HG02798 (cell line): ENCODE measurements around the gene PXN.

Experiments
- ATAC-seq: cut with Tn5 transposase; IDR thresholded peaks from one replicate; pipeline ENCODE4 v1.9.1; 2021; ENCODE audit warnings: mild to moderate bottlenecking; ENCODE audit not compliant: unreplicated experiment, poor library complexity

The PXN gene

DNA sequence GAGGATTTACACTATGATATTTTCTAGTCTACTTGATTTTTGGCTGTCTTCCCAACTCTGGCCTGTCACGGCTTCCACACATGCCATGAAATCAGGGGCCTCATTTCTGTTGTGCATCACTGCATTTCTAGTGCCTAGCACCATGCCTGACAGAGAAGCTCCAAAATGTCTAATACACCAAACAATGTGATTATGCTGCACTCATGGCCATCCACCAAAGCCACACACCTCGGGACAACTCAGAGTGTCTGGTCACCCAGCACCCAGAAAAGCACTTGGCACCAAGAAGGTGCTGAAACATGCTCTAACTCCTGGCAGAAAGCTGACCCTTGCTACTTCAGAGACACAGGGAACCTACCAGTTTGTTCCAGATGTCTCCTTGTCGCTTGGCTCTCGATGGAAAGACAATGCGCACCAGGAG lies 82.3 kb downstream of the PXN start:
- ATAC-seq: no peak

DNA sequence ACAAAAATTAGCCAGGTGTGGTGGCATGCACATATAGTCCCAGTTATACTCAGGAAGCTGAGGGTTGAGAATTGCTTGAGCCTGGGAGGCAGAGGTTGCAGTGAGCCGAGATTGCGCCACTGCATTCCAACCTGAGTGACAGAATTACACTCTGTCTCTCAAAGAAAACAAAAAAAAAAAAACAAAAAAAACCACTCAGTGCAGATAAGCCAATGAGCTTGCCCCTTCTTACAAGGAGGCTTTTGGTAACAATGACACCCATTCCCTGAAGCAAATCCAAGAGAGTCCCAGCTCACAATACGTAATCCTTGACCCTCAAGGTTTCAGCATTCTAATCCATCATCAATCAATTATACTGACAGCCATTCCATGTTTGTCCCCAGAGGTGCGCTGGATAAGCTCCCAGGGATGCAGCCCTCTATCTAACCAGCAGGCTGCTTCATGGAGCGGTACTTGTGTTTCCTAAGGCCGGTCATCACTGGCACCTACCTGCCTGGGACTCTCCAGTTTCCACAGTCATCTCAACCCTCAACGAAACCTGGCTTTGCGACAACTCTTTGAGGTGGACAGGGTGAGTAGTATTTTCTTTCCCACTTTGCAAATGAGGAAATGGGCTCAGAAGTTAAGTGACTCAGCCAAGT lies 83.4 kb downstream of the PXN start:
- no peak for ATAC-seq

DNA sequence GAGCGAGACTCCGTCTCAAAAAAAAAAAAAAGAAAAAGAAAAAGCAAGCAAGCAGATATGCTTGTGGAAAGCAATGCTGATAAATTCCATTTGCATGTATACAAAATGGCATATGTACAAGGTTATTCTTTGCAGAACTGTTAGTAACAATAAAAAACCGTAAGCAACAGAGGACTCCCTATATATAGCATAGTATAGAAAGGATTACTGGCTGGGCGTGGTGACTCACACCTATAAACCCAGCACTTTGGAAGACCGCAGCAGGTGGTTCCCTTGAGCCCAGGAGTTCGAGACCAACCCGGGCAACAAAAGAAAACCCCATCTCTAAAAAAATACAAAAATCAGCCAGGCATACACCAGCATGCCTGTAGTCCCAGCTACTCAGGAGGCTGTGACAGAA lies 84.6 kb downstream of the PXN start:
- no peak for ATAC-seq

DNA sequence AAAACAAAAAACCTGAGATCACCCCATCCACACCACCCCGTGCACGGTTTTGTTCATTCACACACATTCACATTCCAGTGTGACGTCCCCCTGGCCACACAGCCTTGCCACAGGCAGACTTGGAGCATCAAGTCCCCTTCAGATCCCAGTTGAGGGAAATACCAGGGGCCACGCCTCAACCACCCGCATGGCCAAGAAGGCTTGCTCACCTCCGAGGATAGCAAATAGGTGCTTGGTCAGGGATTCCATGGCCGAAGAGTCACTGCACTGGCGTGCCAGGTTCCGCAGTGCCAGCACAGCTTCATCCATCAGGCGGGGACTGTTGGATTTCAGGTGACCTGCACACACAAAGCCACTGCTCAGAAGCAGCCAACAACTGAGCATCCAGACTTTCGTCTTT lies 90.0 kb downstream of the PXN start:
- no peak for ATAC-seq

DNA sequence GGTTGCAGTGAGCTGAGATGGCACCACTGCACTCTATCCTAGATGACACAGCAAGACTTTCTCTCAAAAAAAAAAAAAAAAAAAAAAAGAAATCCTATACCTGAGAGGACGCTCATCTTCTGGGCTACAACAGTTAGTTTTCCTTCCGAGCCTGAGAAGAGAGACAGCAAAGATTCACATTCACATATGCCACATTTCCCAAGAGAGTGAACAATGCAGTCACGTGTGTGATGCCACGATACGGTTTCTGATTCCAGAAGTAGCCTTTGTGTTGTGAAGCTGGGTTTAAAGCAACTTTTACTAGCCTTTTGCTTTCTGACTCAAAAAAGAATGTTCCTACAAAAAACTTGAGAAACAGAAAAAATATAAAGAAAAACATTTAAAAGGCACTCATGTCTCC lies 90.5 kb downstream of the PXN start:
- ATAC-seq: no peak

DNA sequence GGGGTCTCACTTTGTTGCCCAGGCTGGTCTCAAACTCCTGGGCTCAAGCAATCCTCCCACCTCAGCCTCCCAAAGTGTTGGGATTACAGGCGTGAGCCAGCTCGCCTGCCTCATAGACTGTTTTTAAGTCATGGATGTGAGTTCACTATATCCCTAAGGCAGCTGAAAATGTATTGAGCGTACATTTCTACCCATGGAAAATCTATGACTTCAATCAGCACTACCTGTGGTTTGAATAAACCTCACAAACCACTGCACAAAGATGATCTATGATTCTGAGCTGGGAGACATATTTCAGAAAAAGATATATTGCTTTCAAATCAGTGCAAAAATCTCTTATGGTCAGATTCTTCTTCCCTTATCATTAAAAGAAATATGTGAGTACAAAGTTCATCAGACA lies 93.5 kb downstream of the PXN start:
- no peak for ATAC-seq

DNA sequence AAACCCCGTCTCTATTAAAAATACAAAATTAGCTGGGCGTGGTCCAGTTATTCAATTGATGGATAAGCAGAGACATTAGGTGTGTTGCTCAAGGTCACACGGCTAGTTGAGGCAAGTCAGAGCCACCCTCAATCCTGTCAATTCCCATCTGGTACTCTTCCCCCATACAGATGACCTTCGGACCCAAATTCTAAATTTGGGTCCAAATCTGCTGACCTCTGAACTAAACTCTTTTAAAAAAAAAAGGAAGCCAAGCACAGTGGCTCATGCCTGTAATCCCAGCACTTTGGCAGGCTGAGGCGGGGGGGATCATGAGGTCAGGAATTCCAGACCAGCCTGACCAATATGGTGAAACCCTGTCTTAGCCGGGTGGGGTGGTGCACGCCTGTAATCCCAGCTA lies 94.9 kb downstream of the PXN start:
- ATAC-seq: no peak

DNA sequence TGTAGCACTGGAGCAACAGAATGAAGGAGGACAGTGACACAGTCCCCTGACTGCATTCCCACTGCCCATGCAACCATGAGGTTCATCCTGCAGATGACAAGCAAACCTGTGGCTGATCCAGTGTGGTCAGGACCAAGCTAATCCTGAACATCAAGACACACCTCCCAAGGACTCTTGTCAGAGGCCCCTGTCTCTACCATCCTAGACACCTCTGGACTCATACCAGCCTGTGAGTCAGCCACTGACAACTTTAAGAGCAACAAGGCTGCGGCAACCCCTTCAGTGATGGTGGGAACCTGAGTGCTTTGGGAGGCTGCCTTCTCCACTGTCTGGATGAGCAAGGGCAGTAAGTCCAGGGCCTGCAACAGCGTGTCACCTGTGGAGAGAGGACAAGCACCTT lies 95.6 kb downstream of the PXN start:
- ATAC-seq: no peak

DNA sequence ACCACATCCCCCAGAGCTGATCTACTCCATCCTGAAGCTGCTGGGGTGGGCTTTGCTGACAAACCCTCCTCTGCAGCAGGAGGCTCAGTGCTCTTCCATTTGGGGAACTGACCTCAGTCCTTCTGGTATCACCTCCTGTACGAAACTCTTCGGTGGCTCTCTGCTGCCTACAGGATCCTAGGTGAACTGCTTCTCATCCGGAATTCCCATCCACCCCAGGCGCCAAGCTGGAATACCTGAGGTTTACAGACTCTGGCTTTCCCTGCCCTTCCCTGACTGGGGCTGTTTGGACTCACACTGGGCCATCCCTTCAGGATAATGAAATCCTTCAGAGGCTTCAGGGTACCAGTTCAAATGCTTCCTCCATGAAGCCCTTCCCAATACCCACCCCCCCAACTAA lies 97.2 kb downstream of the PXN start:
- ATAC-seq: no peak

DNA sequence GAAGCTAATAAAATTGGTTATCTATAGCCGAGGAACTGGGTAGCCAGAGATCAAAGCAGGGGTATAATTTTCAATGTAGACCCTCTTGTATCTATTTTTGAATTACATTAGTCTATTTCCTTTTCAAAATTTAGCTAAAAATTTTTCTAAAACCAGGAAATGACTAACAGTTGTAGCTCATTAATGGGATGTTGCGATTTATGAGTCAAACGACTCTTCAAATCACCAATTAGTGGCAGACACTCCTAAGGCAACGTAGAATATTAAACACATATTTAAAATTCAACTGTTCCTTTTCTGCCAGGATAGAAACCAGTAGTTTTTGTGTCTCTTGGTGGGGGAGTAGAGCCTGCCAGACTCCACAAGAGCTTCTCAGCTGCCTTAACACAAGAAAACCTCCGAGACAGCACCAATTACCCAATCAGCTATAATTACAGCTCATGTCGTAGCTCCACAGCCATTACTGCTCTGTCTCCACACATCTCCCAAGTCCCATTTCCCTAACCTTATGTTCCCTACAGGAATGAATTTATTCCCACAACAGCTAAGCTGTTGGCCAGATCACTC lies 97.9 kb downstream of the PXN start:
- ATAC-seq: no peak

DNA sequence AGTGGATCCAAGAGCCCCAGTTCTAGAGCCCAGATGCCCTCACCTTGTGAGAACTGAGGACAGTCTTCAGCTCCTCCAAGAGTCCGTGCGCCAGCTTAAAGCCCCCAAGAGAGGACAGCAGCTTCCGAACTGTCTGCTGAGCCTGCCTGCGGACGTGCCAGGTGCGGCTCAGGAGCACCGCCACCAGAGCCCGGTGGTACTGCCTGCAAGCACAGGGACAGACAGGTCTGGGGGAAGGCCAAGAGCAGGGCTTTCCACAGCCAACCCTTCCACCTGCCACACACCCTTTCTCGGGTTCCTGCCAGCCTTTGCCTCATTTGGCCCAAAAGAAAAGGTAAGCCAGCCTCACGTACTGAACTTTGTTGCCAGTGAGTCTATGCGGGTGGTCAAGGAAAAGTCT lies 101.2 kb downstream of the PXN start:
- ATAC-seq: no peak

DNA sequence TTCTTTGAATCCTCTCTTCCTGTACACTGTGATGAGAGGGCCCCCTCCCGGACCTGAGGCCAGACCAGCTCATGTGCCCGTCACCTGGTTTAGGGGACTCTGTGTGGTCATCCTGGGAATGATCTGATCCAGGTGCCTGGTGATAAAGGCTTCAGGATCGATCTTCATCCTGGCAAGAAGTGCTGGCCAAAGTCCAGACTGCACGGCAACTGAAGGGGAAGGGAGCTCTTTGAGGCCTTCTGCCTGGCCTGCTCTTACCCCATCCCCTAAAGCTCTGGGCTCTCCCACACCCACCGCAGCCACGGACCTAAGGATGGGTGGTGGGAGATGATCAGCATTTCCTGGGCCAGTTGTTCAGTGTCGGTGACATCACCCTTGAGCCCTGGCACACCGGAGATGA lies 102.8 kb downstream of the PXN start:
- no peak for ATAC-seq

DNA sequence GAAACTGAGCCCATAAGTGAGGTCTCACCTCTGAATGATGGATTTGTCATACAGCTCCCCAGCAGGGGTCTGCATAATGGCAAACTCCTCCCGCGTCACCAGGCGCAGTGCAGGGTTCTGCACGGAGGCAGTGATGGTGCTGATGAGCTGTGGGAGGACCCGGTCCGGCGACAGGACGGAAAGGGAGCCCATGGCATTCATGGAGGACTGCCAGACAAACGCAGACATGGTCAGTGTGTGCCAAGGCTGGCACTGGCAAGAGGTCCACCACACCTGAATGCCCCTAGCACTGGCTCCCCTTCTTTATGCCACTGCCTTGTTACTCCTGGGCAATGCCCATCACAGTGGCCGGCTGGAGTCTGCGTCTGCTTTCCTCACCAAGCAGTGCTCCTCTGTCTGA lies 103.7 kb downstream of the PXN start:
- no peak for ATAC-seq
